Measurements from ENCODE around the gene PLCG1.

DNA sequence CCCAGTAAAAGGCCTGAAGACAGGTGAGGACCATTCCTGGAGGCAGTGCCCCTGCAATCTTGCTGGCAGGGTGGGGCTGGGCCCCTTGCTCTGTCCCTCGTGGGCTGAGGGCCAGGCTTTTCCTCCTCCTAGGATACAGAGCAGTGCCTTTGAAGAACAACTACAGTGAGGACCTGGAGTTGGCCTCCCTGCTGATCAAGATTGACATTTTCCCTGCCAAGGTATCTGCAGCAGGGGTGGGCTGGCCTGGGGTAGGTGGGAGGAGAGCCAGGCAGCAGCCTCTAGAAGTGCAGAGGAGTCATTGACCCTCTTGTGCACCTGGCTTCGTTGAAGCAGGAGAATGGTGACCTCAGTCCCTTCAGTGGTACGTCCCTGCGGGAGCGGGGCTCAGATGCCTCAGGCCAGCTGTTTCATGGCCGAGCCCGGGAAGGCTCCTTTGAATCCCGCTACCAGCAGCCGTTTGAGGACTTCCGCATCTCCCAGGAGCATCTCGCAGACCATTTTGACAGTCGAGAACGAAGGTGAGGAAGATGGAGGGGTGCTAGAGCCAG lies 36.5 kb downstream of the PLCG1 start:
- no peak for TF ChIP-seq CTCF (optimal IDR thresholded peaks at IDR 0.05 in 1 of 3, IDR thresholded peaks at IDR 0.05 in 1 of 3, conservative IDR thresholded peaks at IDR 0.05 in 1 of 3; ENCODE audit: extremely low read depth in 1 of 3, insufficient read depth in 2 of 3, low read length in 3 of 3)
- TF ChIP-seq EZH2 (IDR thresholded peaks at IDR 0.05; ENCODE audit: low read length) = no peak
